ENCODE measurements around the gene DMKN. TPM values are rescaled to one million over a fixed set of nuclear protein-coding genes. Genes with fewer than 3 reads are reported as not detected.
"Not testable (repeated sequence)": the region's sequence is repeated elsewhere in the genome, so short reads cannot be mapped to it uniquely, and the experiment has no call there.

The DMKN gene
- total and polyA plus RNA-seq, 2 experiments from 2014 or later = 57.0 to 99.5 TPM

GRCh38 chr19:35470128-35470527 is 43.3 kb downstream of the DMKN start:
- TF ChIP-seq EZH2phosphoT487 (IDR thresholded peaks at IDR 0.05; ENCODE audit: low read depth, severe bottlenecking, unreplicated experiment) (no peak), CTCF (IDR thresholded peaks at IDR 0.05; ENCODE audit: poor library complexity) (no peak), EZH2 (IDR thresholded peaks at IDR 0.05; ENCODE audit: borderline replicate concordance) (no peak)
- H2AFZ ChIP-seq = no peak overlapping the region
- no peak overlapping the region for H3K27ac ChIP-seq
- no peak overlapping the region for H3K4me2 ChIP-seq
- H3K27me3 ChIP-seq = no peaks in the 10 kb centered on the region
- WGBS (ENCODE audit: low lambda C conversion rate, missing lambda C conversion rate) = 94% methylated on average over 7 of the region's 7 CpGs
- no peaks in the 10 kb centered on the region for H3K79me2 ChIP-seq
- no peaks in the 10 kb centered on the region for H3K4me1 ChIP-seq (ENCODE audit: insufficient read depth)
- no peak for DNase-seq (ENCODE audit: low spot score)
- no peaks in the 10 kb centered on the region for H3K9me3 ChIP-seq (ENCODE audit: low read depth)
- no peaks in the 10 kb centered on the region for H3K36me3 ChIP-seq (replicated peaks; ENCODE audit: insufficient read depth, low read depth)
- no peaks in the 10 kb centered on the region for H3K9me2 ChIP-seq (replicated peaks; ENCODE audit: insufficient read depth)
- no peak overlapping the region for H3K4me3 ChIP-seq
- H4K20me1 ChIP-seq (ENCODE audit: insufficient read depth, poor library complexity, severe bottlenecking) = no peaks in the 10 kb centered on the region

- Histone ChIP-seq H3K4me2 (no peak overlapping the region), H3K27ac (no peak overlapping the region), H3K9me3 (ENCODE audit: low read depth) (no peaks in the 10 kb centered on the region), H3K27me3 (no peaks in the 10 kb centered on the region), H3K4me3 (no peak overlapping the region), H3K79me2 (no peaks in the 10 kb centered on the region), H2AFZ (no peak overlapping the region), H3K36me3 (replicated peaks; ENCODE audit: insufficient read depth, low read depth) (no peaks in the 10 kb centered on the region), H3K4me1 (ENCODE audit: insufficient read depth) (no peaks in the 10 kb centered on the region), H3K9me2 (replicated peaks; ENCODE audit: insufficient read depth) (no peaks in the 10 kb centered on the region), H4K20me1 (ENCODE audit: insufficient read depth, poor library complexity, severe bottlenecking) (no peaks in the 10 kb centered on the region)
- 50% methylated on average over 2 of the region's 2 CpGs for WGBS (ENCODE audit: low lambda C conversion rate, missing lambda C conversion rate)
- TF ChIP-seq EZH2phosphoT487 (IDR thresholded peaks at IDR 0.05; ENCODE audit: low read depth, severe bottlenecking, unreplicated experiment) = no peak
- TF ChIP-seq CTCF (IDR thresholded peaks at IDR 0.05; ENCODE audit: poor library complexity) = peak; percentile 65
- DNase-seq (ENCODE audit: low spot score) = peak; percentile 72
These were observed 44.8 kb downstream of the DMKN start for GRCh38 chr19:35468637-35469036.

- Histone ChIP-seq H3K9me3 (ENCODE audit: low read depth) (no peaks in the 10 kb centered on the region), H3K4me3 (no peak overlapping the region), H3K9me2 (replicated peaks; ENCODE audit: insufficient read depth) (no peaks in the 10 kb centered on the region), H3K4me2 (no peak overlapping the region), H3K27ac (no peak overlapping the region), H4K20me1 (ENCODE audit: insufficient read depth, poor library complexity, severe bottlenecking) (no peaks in the 10 kb centered on the region), H3K4me1 (ENCODE audit: insufficient read depth) (no peaks in the 10 kb centered on the region), H3K27me3 (no peaks in the 10 kb centered on the region), H3K79me2 (no peaks in the 10 kb centered on the region), H2AFZ (no peak overlapping the region), H3K36me3 (replicated peaks; ENCODE audit: insufficient read depth, low read depth) (no peaks in the 10 kb centered on the region)
- TF ChIP-seq EZH2 (IDR thresholded peaks at IDR 0.05; ENCODE audit: borderline replicate concordance) (no peak), CTCF (IDR thresholded peaks at IDR 0.05; ENCODE audit: poor library complexity) (no peak), EZH2phosphoT487 (IDR thresholded peaks at IDR 0.05; ENCODE audit: low read depth, severe bottlenecking, unreplicated experiment) (no peak)
- 88% methylated on average over 1 of the region's 1 CpG for WGBS (ENCODE audit: low lambda C conversion rate, missing lambda C conversion rate)
- no peak for DNase-seq (ENCODE audit: low spot score)
These were observed 47.2 kb downstream of the DMKN start for GRCh38 chr19:35466259-35466658.

GRCh38 chr19:35462956-35463355 is 50.5 kb downstream of the DMKN start:
- DNase-seq (ENCODE audit: low spot score); H3K4me2 ChIP-seq; H3K79me2 ChIP-seq; H4K20me1 ChIP-seq (ENCODE audit: insufficient read depth, poor library complexity, severe bottlenecking); H3K4me3 ChIP-seq; H2AFZ ChIP-seq; H3K36me3 ChIP-seq (replicated peaks; ENCODE audit: insufficient read depth, low read depth); H3K9me3 ChIP-seq (ENCODE audit: low read depth); H3K9me2 ChIP-seq (replicated peaks; ENCODE audit: insufficient read depth); H3K27ac ChIP-seq; H3K27me3 ChIP-seq: not testable (repeated sequence)
- H3K4me1 ChIP-seq (ENCODE audit: insufficient read depth) = peaks cover 14% of the 10 kb centered on the region
- WGBS (ENCODE audit: low lambda C conversion rate, missing lambda C conversion rate) = 92% methylated on average over 7 of the region's 7 CpGs
